HEK293 (cell line): ENCODE measurements around the gene IRX6.

Source experiments
- CTCF ChIA-PET: fragments of 350-600 bp; formaldehyde crosslinking; extraction: SDS; loops from one replicate; lab custom pipeline; 2021; ENCODE audit warnings: antibody characterized with exemption; lab: Yijun Ruan, JAX
- POLR2A ChIA-PET: fragments of 300-600 bp; formaldehyde crosslinking; extraction: SDS; loops from one replicate; lab custom pipeline; 2020; ENCODE audit warnings: antibody characterized with exemption, inconsistent platforms; lab: Yijun Ruan, JAX
- H3K27ac ChIP-seq: fragments of 200-500 bp; sonication (Bioruptor generic); 2 replicates; pipeline ENCODE4 v1.5.1; 2014; ENCODE audit warnings: low read depth, low read length, control low read depth, inconsistent platforms; ENCODE audit errors: extremely low read depth
- H3K36me3 ChIP-seq, 2 experiments: fragments of 200-500 bp in 1 of 2; sonication (Bioruptor generic) in 1 of 2; 1 replicate in 1 of 2; 2 replicates in 1 of 2; pipeline ENCODE4 v1.5.1; 2014 to 2017; ENCODE audit warnings: inconsistent platforms in 2 of 2, low read length in 2 of 2; ENCODE audit not compliant: control insufficient read depth in 2 of 2, insufficient read depth in 1 of 2
- H3K4me1 ChIP-seq: fragments of 200-500 bp; sonication (Bioruptor generic); 2 replicates; pipeline ENCODE4 v1.5.1; 2014; ENCODE audit warnings: mild to moderate bottlenecking, low read length, inconsistent platforms; ENCODE audit not compliant: control insufficient read depth, insufficient read depth
- H3K4me3 ChIP-seq: 2 replicates; pipeline ENCODE4 v1.5.1; 2011; ENCODE audit warnings: low read depth, mild to moderate bottlenecking, control low read depth, low read length, moderate library complexity
- H3K9me3 ChIP-seq: fragments of 200-500 bp; sonication (Bioruptor generic); 2 replicates; pipeline ENCODE4 v1.5.1; 2014; ENCODE audit warnings: low read depth, low read length, inconsistent platforms; ENCODE audit not compliant: control insufficient read depth, insufficient read depth
- BCL11B ChIP-seq: fragments of 450-650 bp; formaldehyde crosslinking; IDR thresholded peaks from 2 replicates; pipeline ENCODE4 v1.5.1; 2016; ENCODE audit warnings: low read depth, missing biosample characterization, missing genetic modification characterization
- IKZF3 ChIP-seq: fragments of 450-650 bp; IDR thresholded peaks from 2 replicates; pipeline ENCODE4 v1.5.0; 2018; ENCODE audit warnings: missing biosample characterization, mild to moderate bottlenecking, missing genetic modification characterization, moderate library complexity
- KLF8 ChIP-seq: fragments of 450-650 bp; formaldehyde crosslinking; IDR thresholded peaks from 2 replicates; pipeline ENCODE4 v1.5.1; 2016; ENCODE audit warnings: missing biosample characterization, missing genetic modification characterization
- MZF1 ChIP-seq: fragments of 450-650 bp; formaldehyde crosslinking; IDR thresholded peaks from 2 replicates; pipeline ENCODE4 v1.5.1; 2017; ENCODE audit warnings: missing biosample characterization, missing genetic modification characterization, borderline replicate concordance
- TRIM28 ChIP-seq: IDR thresholded peaks from 2 replicates; pipeline ENCODE4 v1.6.1; 2011; ENCODE audit warnings: low read length, control low read depth, borderline replicate concordance
- ZFHX2 ChIP-seq: fragments of 450-650 bp; formaldehyde crosslinking; conservative IDR thresholded peaks from 2 replicates; pipeline ENCODE4 v1.5.1; 2016; ENCODE audit warnings: missing biosample characterization, missing genetic modification characterization
- ZFP37 ChIP-seq: fragments of 450-650 bp; formaldehyde crosslinking; IDR thresholded peaks from 2 replicates; pipeline ENCODE4 v1.5.1; 2016; ENCODE audit warnings: missing biosample characterization, missing genetic modification characterization
- ZNF121 ChIP-seq: fragments of 450-650 bp; formaldehyde crosslinking; IDR thresholded peaks from 2 replicates; pipeline ENCODE4 v1.5.1; 2016; ENCODE audit warnings: missing biosample characterization, missing genetic modification characterization
- ZNF132 ChIP-seq: fragments of 450-650 bp; formaldehyde crosslinking; IDR thresholded peaks from 2 replicates; pipeline ENCODE4 v1.5.1; 2017; ENCODE audit warnings: missing biosample characterization, missing genetic modification characterization, borderline replicate concordance
- ZNF138 ChIP-seq: fragments of 450-650 bp; formaldehyde crosslinking; IDR thresholded peaks from 2 replicates; pipeline ENCODE4 v1.5.1; 2016; ENCODE audit warnings: missing biosample characterization, missing genetic modification characterization, borderline replicate concordance
- ZNF2 ChIP-seq: fragments of 450-650 bp; formaldehyde crosslinking; IDR thresholded peaks from 2 replicates; pipeline ENCODE4 v1.5.1; 2016; ENCODE audit warnings: missing biosample characterization, missing genetic modification characterization
- ZNF223 ChIP-seq: fragments of 450-650 bp; formaldehyde crosslinking; IDR thresholded peaks from 2 replicates; pipeline ENCODE4 v1.5.1; 2016; ENCODE audit warnings: missing biosample characterization, missing genetic modification characterization
- ZNF280C ChIP-seq: fragments of 450-650 bp; formaldehyde crosslinking; IDR thresholded peaks from 2 replicates; pipeline ENCODE4 v1.5.1; 2016; ENCODE audit warnings: missing biosample characterization, missing genetic modification characterization
- ZNF311 ChIP-seq: fragments of 450-650 bp; formaldehyde crosslinking; IDR thresholded peaks from 2 replicates; pipeline ENCODE4 v1.5.1; 2017; ENCODE audit warnings: missing biosample characterization, missing genetic modification characterization, borderline replicate concordance
- ZNF416 ChIP-seq: fragments of 450-650 bp; formaldehyde crosslinking; IDR thresholded peaks from 2 replicates; pipeline ENCODE4 v1.5.1; 2016; ENCODE audit warnings: missing biosample characterization, missing genetic modification characterization
- ZNF423 ChIP-seq: fragments of 450-650 bp; formaldehyde crosslinking; IDR thresholded peaks from 2 replicates; pipeline ENCODE4 v1.5.1; 2016; ENCODE audit warnings: missing biosample characterization, missing genetic modification characterization
- ZNF426 ChIP-seq: fragments of 450-650 bp; formaldehyde crosslinking; IDR thresholded peaks from 2 replicates; pipeline ENCODE4 v1.5.1; 2017; ENCODE audit warnings: missing biosample characterization, missing genetic modification characterization, mild to moderate bottlenecking, inconsistent platforms, moderate library complexity
- ZNF549 ChIP-seq: fragments of 450-650 bp; IDR thresholded peaks from 2 replicates; pipeline ENCODE4 v1.5.1; 2018; ENCODE audit warnings: missing biosample characterization, missing genetic modification characterization, mild to moderate bottlenecking, inconsistent platforms, moderate library complexity
- ZNF585B ChIP-seq: fragments of 450-650 bp; formaldehyde crosslinking; IDR thresholded peaks from 2 replicates; pipeline ENCODE4 v1.5.1; 2016; ENCODE audit warnings: missing biosample characterization, missing genetic modification characterization
- ZNF707 ChIP-seq: fragments of 450-650 bp; formaldehyde crosslinking; IDR thresholded peaks from 2 replicates; pipeline ENCODE4 v1.5.1; 2016; ENCODE audit warnings: missing biosample characterization, missing genetic modification characterization
- TF ChIP-seq, protein P1 (sequence below): fragments of 450-650 bp; formaldehyde crosslinking; IDR thresholded peaks from 2 replicates; pipeline ENCODE4 v1.5.1; 2016; ENCODE audit warnings: missing biosample characterization, missing genetic modification characterization
- TF ChIP-seq, protein P2 (sequence below): fragments of 450-650 bp; formaldehyde crosslinking; IDR thresholded peaks from 2 replicates; pipeline ENCODE4 v1.5.1; 2016; ENCODE audit warnings: missing biosample characterization, missing genetic modification characterization

IRX6 gene

DNA sequence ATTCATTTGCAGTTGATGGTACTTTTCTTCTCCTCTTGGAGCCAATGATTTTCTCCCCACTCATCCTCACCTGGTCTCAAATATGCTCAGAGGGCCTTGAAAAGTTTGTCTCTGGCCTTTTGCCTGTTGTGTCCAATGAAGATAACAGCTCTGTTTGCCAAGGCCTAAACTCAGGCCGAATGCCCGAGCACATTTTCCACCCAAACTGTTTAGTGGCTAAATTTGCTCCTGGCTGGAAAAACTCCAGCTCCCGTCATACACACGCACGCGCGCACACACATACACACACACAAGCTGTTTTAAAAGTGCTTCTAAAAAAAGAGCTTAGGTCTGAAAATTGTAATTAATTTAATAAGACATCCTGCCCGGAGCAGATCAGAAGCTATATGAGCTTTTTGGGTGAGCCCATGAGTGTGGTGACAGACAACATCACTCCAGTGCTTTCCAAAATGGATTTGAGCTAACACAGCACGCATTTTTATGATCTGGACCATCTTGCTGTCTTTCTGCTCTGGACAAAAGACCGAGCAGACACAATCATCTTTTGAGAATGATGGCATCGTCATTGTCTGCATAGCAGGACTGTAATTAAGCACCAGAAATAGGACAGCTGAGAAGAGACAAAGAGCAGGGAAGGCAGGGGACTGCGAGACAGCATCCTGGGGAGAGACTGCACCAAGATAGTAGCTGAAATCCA lies 48.9 kb downstream of the IRX6 start:
- CTCF ChIA-PET: interaction anchor here (0.5 to 0.9 kb wide), 3 partner anchors 115 to 909 kb away, joined by 3 to 5 read pairs (median 5); no protein-coding TSS in a partner anchor
- Histone ChIP-seq H3K36me3 (no peaks in the 10 kb centered on the region), H3K4me3 (no peak overlapping the region)
- TF ChIP-seq ZNF2 (tag by site-specific recombination): no peak
- TF ChIP-seq IKZF3 (tag by site-specific recombination): no peak
- no peak for TF ChIP-seq ZFHX2 (tag by site-specific recombination)
- no peak for TF ChIP-seq ZFP37 (tag by site-specific recombination)
- no peak for TF ChIP-seq ZNF585B (tag by site-specific recombination)
- TF ChIP-seq ZNF121 (tag by site-specific recombination): no peak
- no peak for TF ChIP-seq BCL11B (tag by site-specific recombination)
- TF ChIP-seq ZNF138: no peak
- no peak for TF ChIP-seq ZNF426 (tag by site-specific recombination)
- no peak for TF ChIP-seq ZNF707 (tag by site-specific recombination)
- TF ChIP-seq, protein P1, sequence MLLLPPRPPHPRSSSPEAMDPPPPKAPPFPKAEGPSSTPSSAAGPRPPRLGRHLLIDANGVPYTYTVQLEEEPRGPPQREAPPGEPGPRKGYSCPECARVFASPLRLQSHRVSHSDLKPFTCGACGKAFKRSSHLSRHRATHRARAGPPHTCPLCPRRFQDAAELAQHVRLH (tag by site-specific recombination): no peak
- TF ChIP-seq, protein P2, sequence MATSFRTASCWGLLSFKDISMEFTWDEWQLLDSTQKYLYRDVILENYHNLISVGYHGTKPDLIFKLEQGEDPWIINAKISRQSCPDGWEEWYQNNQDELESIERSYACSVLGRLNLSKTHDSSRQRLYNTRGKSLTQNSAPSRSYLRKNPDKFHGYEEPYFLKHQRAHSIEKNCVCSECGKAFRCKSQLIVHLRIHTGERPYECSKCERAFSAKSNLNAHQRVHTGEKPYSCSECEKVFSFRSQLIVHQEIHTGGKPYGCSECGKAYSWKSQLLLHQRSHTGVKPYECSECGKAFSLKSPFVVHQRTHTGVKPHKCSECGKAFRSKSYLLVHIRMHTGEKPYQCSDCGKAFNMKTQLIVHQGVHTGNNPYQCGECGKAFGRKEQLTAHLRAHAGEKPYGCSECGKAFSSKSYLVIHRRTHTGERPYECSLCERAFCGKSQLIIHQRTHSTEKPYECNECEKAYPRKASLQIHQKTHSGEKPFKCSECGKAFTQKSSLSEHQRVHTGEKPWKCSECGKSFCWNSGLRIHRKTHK (tag by site-specific recombination): no peak
- no peak for TF ChIP-seq ZNF280C (tag by site-specific recombination)
- TF ChIP-seq ZNF423 (tag by site-specific recombination): no peak
- TF ChIP-seq TRIM28: no peak
- TF ChIP-seq, all 188 proteins: peak for 0
- Histone ChIP-seq H3K27ac (no peak overlapping the region), H3K4me1 (0 out of 2 replicates have a peak, but pooled peaks cover 3% of the 10 kb centered on the region), H3K9me3 (no peaks in the 10 kb centered on the region)
- POLR2A ChIA-PET: no interaction called here

GRCh38 chr16:55373489-55373832 lies 49.5 kb downstream of the IRX6 start:
- no peaks in the 10 kb centered on the region for H3K4me1 ChIP-seq
- TF ChIP-seq KLF8 (tag by site-specific recombination) (no peak), ZNF311 (tag by site-specific recombination) (no peak), ZNF549 (tag by site-specific recombination) (no peak), ZNF132 (tag by site-specific recombination) (no peak), MZF1 (no peak), ZNF416 (tag by site-specific recombination) (no peak), ZNF223 (tag by site-specific recombination) (no peak)
- CTCF ChIA-PET: interaction anchor here (0.5 to 0.9 kb wide), 2 partner anchors 116 to 416 kb away, joined by 3 to 5 read pairs; no protein-coding TSS in a partner anchor
- H3K4me3 ChIP-seq: no peak overlapping the region
- H3K9me3 ChIP-seq: no peaks in the 10 kb centered on the region
- H3K36me3 ChIP-seq: no peaks in the 10 kb centered on the region
- POLR2A ChIA-PET: no interaction called here
- no peak overlapping the region for H3K27ac ChIP-seq
